HEK293 (cell line): ENCODE data around the gene RNF43.

Experiments
- CTCF ChIP-seq: fragments of 450-650 bp; formaldehyde crosslinking; IDR thresholded peaks from 2 replicates; pipeline ENCODE4 v1.5.1; 2016; ENCODE audit warnings: missing biosample characterization, missing genetic modification characterization
- KLF7 ChIP-seq: fragments of 450-650 bp; formaldehyde crosslinking; IDR thresholded peaks from 2 replicates; pipeline ENCODE4 v1.5.1; 2016; ENCODE audit warnings: missing biosample characterization, missing genetic modification characterization, borderline replicate concordance
- REPIN1 ChIP-seq: fragments of 450-650 bp; formaldehyde crosslinking; IDR thresholded peaks from 2 replicates; pipeline ENCODE4 v1.5.1; 2017; ENCODE audit warnings: missing biosample characterization, missing genetic modification characterization, low read depth
- SCRT2 ChIP-seq: fragments of 450-650 bp; formaldehyde crosslinking; IDR thresholded peaks from 2 replicates; pipeline ENCODE4 v1.5.1; 2016; ENCODE audit warnings: missing biosample characterization, missing genetic modification characterization
- WT1 ChIP-seq: fragments of 450-650 bp; formaldehyde crosslinking; IDR thresholded peaks from 2 replicates; pipeline ENCODE4 v1.5.1; 2016; ENCODE audit warnings: missing biosample characterization, missing genetic modification characterization
- ZBTB1 ChIP-seq: fragments of 450-650 bp; formaldehyde crosslinking; IDR thresholded peaks from 2 replicates; pipeline ENCODE4 v1.5.1; 2016; ENCODE audit warnings: missing biosample characterization, missing genetic modification characterization
- ZBTB44 ChIP-seq: fragments of 450-650 bp; IDR thresholded peaks from 2 replicates; pipeline ENCODE4 v1.5.1; 2018; ENCODE audit warnings: missing biosample characterization, mild to moderate bottlenecking, missing genetic modification characterization
- ZNF140 ChIP-seq: fragments of 450-650 bp; formaldehyde crosslinking; IDR thresholded peaks from 2 replicates; pipeline ENCODE4 v1.5.1; 2016; ENCODE audit warnings: missing biosample characterization, missing genetic modification characterization
- ZNF157 ChIP-seq: fragments of 450-650 bp; formaldehyde crosslinking; IDR thresholded peaks from 2 replicates; pipeline ENCODE4 v1.5.1; 2016; ENCODE audit warnings: missing biosample characterization, missing genetic modification characterization
- ZNF292 ChIP-seq: fragments of 450-650 bp; formaldehyde crosslinking; IDR thresholded peaks from 2 replicates; pipeline ENCODE4 v1.5.1; 2016; ENCODE audit warnings: low read depth, missing biosample characterization, missing genetic modification characterization, borderline replicate concordance
- ZNF341 ChIP-seq: fragments of 450-650 bp; formaldehyde crosslinking; IDR thresholded peaks from 2 replicates; pipeline ENCODE4; 2016; ENCODE audit warnings: low read depth, missing biosample characterization, missing genetic modification characterization
- ZNF37A ChIP-seq: fragments of 450-650 bp; IDR thresholded peaks from 2 replicates; pipeline ENCODE4 v1.5.1; 2018; ENCODE audit warnings: missing biosample characterization, missing genetic modification characterization
- ZNF521 ChIP-seq: fragments of 450-650 bp; formaldehyde crosslinking; IDR thresholded peaks from 2 replicates; pipeline ENCODE4 v1.5.1; 2017; ENCODE audit warnings: missing biosample characterization, mild to moderate bottlenecking, missing genetic modification characterization
- ZNF530 ChIP-seq: fragments of 450-650 bp; formaldehyde crosslinking; IDR thresholded peaks from 2 replicates; pipeline ENCODE4 v1.5.1; 2016; ENCODE audit warnings: low read depth, missing biosample characterization, missing genetic modification characterization
- ZNF548 ChIP-seq: fragments of 450-650 bp; formaldehyde crosslinking; IDR thresholded peaks from 2 replicates; pipeline ENCODE4 v1.5.1; 2016; ENCODE audit warnings: missing biosample characterization, missing genetic modification characterization
- ZNF623 ChIP-seq: fragments of 450-650 bp; formaldehyde crosslinking; IDR thresholded peaks from 2 replicates; pipeline ENCODE4 v1.5.1; 2016; ENCODE audit warnings: missing biosample characterization, missing genetic modification characterization
- ZNF624 ChIP-seq: fragments of 450-650 bp; formaldehyde crosslinking; IDR thresholded peaks from 2 replicates; pipeline ENCODE4 v1.5.1; 2017; ENCODE audit warnings: missing biosample characterization, missing genetic modification characterization
- ZNF626 ChIP-seq: fragments of 450-650 bp; sonication (Bioruptor Pico); formaldehyde crosslinking; IDR thresholded peaks from 2 replicates; pipeline ENCODE4 v1.5.1; 2018; ENCODE audit warnings: missing biosample characterization, missing genetic modification characterization, inconsistent platforms
- ZNF777 ChIP-seq: fragments of 450-650 bp; formaldehyde crosslinking; IDR thresholded peaks from 2 replicates; pipeline ENCODE4 v1.5.1; 2017; ENCODE audit warnings: missing biosample characterization, missing genetic modification characterization, borderline replicate concordance
- ZNF792 ChIP-seq: fragments of 450-650 bp; formaldehyde crosslinking; IDR thresholded peaks from 2 replicates; pipeline ENCODE4 v1.5.1; 2016; ENCODE audit warnings: missing biosample characterization, missing genetic modification characterization
- ZNF837 ChIP-seq: fragments of 450-650 bp; formaldehyde crosslinking; IDR thresholded peaks from 2 replicates; pipeline ENCODE4 v1.5.1; 2016; ENCODE audit warnings: missing biosample characterization, missing genetic modification characterization
- ZSCAN16 ChIP-seq: fragments of 450-650 bp; formaldehyde crosslinking; IDR thresholded peaks from 2 replicates; pipeline ENCODE4 v1.5.1; 2016; ENCODE audit warnings: missing biosample characterization, missing genetic modification characterization
- ZSCAN23 ChIP-seq: fragments of 450-650 bp; formaldehyde crosslinking; IDR thresholded peaks from 2 replicates; pipeline ENCODE4 v1.5.1; 2016; ENCODE audit warnings: missing biosample characterization, missing genetic modification characterization
- TF ChIP-seq, protein P1 (sequence below): fragments of 450-650 bp; formaldehyde crosslinking; IDR thresholded peaks from 2 replicates; pipeline ENCODE4 v1.5.1; 2016; ENCODE audit warnings: missing biosample characterization, missing genetic modification characterization
- TF ChIP-seq, protein P2 (sequence below): fragments of 450-650 bp; formaldehyde crosslinking; IDR thresholded peaks from 2 replicates; pipeline ENCODE4 v1.5.1; 2017; ENCODE audit warnings: missing biosample characterization, missing genetic modification characterization
- TF ChIP-seq, protein P3 (sequence below): fragments of 450-650 bp; formaldehyde crosslinking; IDR thresholded peaks from 2 replicates; pipeline ENCODE4 v1.5.1; 2016; ENCODE audit warnings: missing biosample characterization, missing genetic modification characterization
- TF ChIP-seq, protein P4 (sequence below): fragments of 450-650 bp; formaldehyde crosslinking; IDR thresholded peaks from 2 replicates; pipeline ENCODE4 v1.5.1; 2016; ENCODE audit warnings: missing biosample characterization, missing genetic modification characterization, low read depth

The RNF43 gene

DNA sequence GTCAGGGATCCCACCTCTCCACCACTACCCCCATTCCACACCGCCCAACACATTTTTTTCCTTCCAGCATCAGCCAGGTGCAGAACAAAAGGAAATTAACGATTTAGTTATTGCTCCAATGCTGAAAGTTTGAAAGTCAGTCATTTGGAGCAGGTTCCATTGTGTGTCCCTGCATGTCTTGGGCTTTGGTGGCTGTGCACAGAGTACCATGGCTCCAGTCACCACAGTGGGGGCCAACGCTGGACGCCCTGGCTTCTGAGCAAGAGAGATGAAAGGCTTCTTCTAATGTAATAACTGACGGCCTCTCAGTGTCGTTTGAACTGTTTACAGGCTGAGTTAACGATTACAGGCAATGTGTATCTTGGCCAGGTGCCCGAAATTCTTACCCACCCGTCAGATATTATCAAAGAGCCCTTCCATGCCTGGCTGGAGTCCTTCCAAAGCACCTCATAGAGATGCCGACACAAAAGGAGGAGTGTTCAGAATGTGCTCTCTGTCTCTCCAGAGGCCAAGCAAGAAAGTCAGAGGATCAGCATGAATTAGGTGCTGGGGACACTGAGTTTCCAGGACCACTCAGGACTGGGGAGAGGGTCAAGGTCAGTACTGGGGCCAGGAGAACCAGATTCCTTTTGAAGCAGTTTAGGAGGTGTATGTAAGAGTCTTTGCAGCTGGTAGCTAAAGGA, 25.9 kb downstream of the RNF43 start (continued):
- TF ChIP-seq ZNF792 (peak; percentile 81; the same call in 1 of the 2 replicates), ZNF837 (tag by site-specific recombination) (no peak), ZBTB44 (peak; percentile 90), ZNF521 (no peak), WT1 (tag by site-specific recombination) (peak; percentile 73), ZNF624 (tag by site-specific recombination) (no peak), KLF7 (peak; percentile 41; the same call in 1 of the 2 replicates), ZNF548 (no peak), ZNF157 (tag by site-specific recombination) (no peak), ZBTB1 (tag by site-specific recombination) (0 out of 2 replicates have a peak, but pooled peaks have one; percentile 36), ZSCAN23 (peak; percentile 77; the same call in 1 of the 2 replicates), ZNF37A (tag by site-specific recombination) (peak; percentile 53; the same call in 1 of the 2 replicates), ZNF341 (tag by site-specific recombination) (0 out of 2 replicates have a peak, but pooled peaks have one; percentile 25), ZNF626 (tag by site-specific recombination) (no peak), ZNF777 (tag by site-specific recombination) (no peak), REPIN1 (tag by site-specific recombination) (no peak), SCRT2 (no peak), CTCF (no peak), ZNF140 (tag by site-specific recombination) (no peak), ZNF530 (tag by site-specific recombination) (no peak), ZNF292 (tag by site-specific recombination) (no peak), ZSCAN16 (tag by site-specific recombination) (no peak; the same call in 1 of the 2 replicates), ZNF623 (tag by site-specific recombination) (no peak)
- TF ChIP-seq, protein P1, sequence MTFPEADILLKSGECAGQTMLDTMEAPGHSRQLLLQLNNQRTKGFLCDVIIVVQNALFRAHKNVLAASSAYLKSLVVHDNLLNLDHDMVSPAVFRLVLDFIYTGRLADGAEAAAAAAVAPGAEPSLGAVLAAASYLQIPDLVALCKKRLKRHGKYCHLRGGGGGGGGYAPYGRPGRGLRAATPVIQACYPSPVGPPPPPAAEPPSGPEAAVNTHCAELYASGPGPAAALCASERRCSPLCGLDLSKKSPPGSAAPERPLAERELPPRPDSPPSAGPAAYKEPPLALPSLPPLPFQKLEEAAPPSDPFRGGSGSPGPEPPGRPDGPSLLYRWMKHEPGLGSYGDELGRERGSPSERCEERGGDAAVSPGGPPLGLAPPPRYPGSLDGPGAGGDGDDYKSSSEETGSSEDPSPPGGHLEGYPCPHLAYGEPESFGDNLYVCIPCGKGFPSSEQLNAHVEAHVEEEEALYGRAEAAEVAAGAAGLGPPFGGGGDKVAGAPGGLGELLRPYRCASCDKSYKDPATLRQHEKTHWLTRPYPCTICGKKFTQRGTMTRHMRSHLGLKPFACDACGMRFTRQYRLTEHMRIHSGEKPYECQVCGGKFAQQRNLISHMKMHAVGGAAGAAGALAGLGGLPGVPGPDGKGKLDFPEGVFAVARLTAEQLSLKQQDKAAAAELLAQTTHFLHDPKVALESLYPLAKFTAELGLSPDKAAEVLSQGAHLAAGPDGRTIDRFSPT: no peak
- TF ChIP-seq, protein P2, sequence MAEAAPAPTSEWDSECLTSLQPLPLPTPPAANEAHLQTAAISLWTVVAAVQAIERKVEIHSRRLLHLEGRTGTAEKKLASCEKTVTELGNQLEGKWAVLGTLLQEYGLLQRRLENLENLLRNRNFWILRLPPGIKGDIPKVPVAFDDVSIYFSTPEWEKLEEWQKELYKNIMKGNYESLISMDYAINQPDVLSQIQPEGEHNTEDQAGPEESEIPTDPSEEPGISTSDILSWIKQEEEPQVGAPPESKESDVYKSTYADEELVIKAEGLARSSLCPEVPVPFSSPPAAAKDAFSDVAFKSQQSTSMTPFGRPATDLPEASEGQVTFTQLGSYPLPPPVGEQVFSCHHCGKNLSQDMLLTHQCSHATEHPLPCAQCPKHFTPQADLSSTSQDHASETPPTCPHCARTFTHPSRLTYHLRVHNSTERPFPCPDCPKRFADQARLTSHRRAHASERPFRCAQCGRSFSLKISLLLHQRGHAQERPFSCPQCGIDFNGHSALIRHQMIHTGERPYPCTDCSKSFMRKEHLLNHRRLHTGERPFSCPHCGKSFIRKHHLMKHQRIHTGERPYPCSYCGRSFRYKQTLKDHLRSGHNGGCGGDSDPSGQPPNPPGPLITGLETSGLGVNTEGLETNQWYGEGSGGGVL (tag by site-specific recombination): no peak; the same call in 1 of the 2 replicates
- TF ChIP-seq, protein P3, sequence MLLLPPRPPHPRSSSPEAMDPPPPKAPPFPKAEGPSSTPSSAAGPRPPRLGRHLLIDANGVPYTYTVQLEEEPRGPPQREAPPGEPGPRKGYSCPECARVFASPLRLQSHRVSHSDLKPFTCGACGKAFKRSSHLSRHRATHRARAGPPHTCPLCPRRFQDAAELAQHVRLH (tag by site-specific recombination): peak; percentile 86
- TF ChIP-seq, protein P4, sequence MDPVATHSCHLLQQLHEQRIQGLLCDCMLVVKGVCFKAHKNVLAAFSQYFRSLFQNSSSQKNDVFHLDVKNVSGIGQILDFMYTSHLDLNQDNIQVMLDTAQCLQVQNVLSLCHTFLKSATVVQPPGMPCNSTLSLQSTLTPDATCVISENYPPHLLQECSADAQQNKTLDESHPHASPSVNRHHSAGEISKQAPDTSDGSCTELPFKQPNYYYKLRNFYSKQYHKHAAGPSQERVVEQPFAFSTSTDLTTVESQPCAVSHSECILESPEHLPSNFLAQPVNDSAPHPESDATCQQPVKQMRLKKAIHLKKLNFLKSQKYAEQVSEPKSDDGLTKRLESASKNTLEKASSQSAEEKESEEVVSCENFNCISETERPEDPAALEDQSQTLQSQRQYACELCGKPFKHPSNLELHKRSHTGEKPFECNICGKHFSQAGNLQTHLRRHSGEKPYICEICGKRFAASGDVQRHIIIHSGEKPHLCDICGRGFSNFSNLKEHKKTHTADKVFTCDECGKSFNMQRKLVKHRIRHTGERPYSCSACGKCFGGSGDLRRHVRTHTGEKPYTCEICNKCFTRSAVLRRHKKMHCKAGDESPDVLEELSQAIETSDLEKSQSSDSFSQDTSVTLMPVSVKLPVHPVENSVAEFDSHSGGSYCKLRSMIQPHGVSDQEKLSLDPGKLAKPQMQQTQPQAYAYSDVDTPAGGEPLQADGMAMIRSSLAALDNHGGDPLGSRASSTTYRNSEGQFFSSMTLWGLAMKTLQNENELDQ (tag by site-specific recombination): no peak
